HCT116 (cell line): ENCODE measurements around the gene RBM15B. TPM values are rescaled to one million over a fixed set of nuclear protein-coding genes. Genes with fewer than 3 reads are reported as not detected.

ENCODE experiments used
- ATAC-seq: fragments of 200-7000 bp; cut with Tn5 transposase; 2 replicates; pipeline ENCODE4 v1.9.1; 2020; ENCODE audit warnings: mild to moderate bottlenecking, moderate library complexity
- BruUV-seq: library from RNA; stranded (reverse); fragments of 400-500 nt; replicated peaks from 2 replicates; lab custom pipeline; 2021; lab: Mats Ljungman, UMichigan
- CTCF ChIA-PET: fragments of 300-600 bp; sonication (Branson Sonifier 250); formaldehyde crosslinking; loops from one replicate; lab custom pipeline; 2021; ENCODE audit warnings: antibody characterized with exemption; lab: Charles Lee
- POLR2A ChIA-PET: fragments of 300-600, 350-600 bp; sonication (Branson Sonifier 250); formaldehyde crosslinking; loops from one replicate; lab custom pipeline; 2021; ENCODE audit warnings: antibody characterized with exemption; lab: Charles Lee
- RAD21 ChIA-PET, 2 experiments: fragments of 300-600 bp; sonication (Branson Sonifier 250); formaldehyde crosslinking; loops; one replicate each; lab custom pipeline; 2023; ENCODE audit warnings: low total read pairs in 2 of 2; ENCODE audit not compliant: uncharacterized antibody in 2 of 2, unreplicated experiment in 2 of 2, low non-redundant PET in 1 of 2; lab: Charles Lee
- DNase-seq: peaks from one replicate; pipeline ENCODE4 v3.0.0-alpha.2; 2010; ENCODE audit warnings: low read depth, low spot score
- H2AFZ ChIP-seq: fragments of 200-600 bp; shearing (Covaris generic), sonication (generic); 2 replicates; pipeline ENCODE4 v1.6.1; 2017; ENCODE audit warnings: low read depth, mixed run types, mixed read lengths, antibody characterized with exemption, low read length; ENCODE audit not compliant: poor library complexity, severe bottlenecking
- H3K27ac ChIP-seq: 2 replicates; pipeline ENCODE4 v1.5.1; 2012; ENCODE audit warnings: low read depth, low read length
- H3K27me3 ChIP-seq: fragments of 200-600 bp; sonication (generic); 2 replicates; pipeline ENCODE4 v1.6.1; 2016; ENCODE audit warnings: mixed run types, low read length, mixed read lengths; ENCODE audit not compliant: insufficient read depth
- H3K36me3 ChIP-seq, 2 experiments: fragments of 200-500 bp in 1 of 2; fragments of 200-600 bp in 1 of 2; sonication (Bioruptor generic) in 1 of 2; sonication (generic) in 1 of 2; 2 replicates each; pipeline versions ENCODE4 v1.5.1 to v1.6.1; 2014 to 2016; ENCODE audit warnings: low read length in 2 of 2, inconsistent platforms in 1 of 2, mixed read lengths in 1 of 2, mixed run types in 1 of 2; ENCODE audit not compliant: insufficient read depth in 2 of 2, control insufficient read depth in 1 of 2
- H3K4me1 ChIP-seq, 2 experiments: fragments of 200-600 bp in 1 of 2; sonication (generic) in 1 of 2; 2 replicates each; pipeline versions ENCODE4 v1.5.1 to v1.6.1; 2012 to 2017; ENCODE audit warnings: low read length in 2 of 2, inconsistent platforms in 1 of 2, mild to moderate bottlenecking in 1 of 2, mixed read lengths in 1 of 2, mixed run types in 1 of 2, moderate library complexity in 1 of 2; ENCODE audit not compliant: insufficient read depth in 2 of 2, control insufficient read depth in 1 of 2
- H3K4me2 ChIP-seq: fragments of 200-600 bp; sonication (generic); 2 replicates; pipeline ENCODE4 v1.6.1; 2017; ENCODE audit warnings: mixed run types, low read length, mixed read lengths
- H3K4me3 ChIP-seq, 2 experiments: fragments of 200-600 bp in 1 of 2; sonication (generic) in 1 of 2; replicated peaks in 1 of 2; 2 replicates each; pipeline ENCODE4 v1.5.1; 2011 to 2016; ENCODE audit warnings: low read length in 2 of 2, control low read depth in 1 of 2, low read depth in 1 of 2, mild to moderate bottlenecking in 1 of 2, mixed read lengths in 1 of 2, mixed run types in 1 of 2
- H3K79me2 ChIP-seq: fragments of 200-600 bp; sonication (generic); 2 replicates; pipeline ENCODE4 v1.6.1; 2017; ENCODE audit warnings: mild to moderate bottlenecking, mixed run types, low read length, moderate library complexity, mixed read lengths; ENCODE audit not compliant: insufficient read depth
- H3K9ac ChIP-seq: fragments of 200-600 bp; sonication (generic); 2 replicates; pipeline ENCODE4 v1.6.1; 2016; ENCODE audit warnings: low read length, mixed read lengths
- H3K9me2 ChIP-seq: fragments of 200-600 bp; sonication (generic), shearing (Covaris generic); 2 replicates; pipeline ENCODE4 v1.6.1; 2017; ENCODE audit warnings: mixed run types, mild to moderate bottlenecking, moderate library complexity; ENCODE audit not compliant: insufficient read depth
- H3K9me3 ChIP-seq, 2 experiments: fragments of 200-500 bp in 1 of 2; fragments of 200-600 bp in 1 of 2; sonication (Bioruptor generic) in 1 of 2; sonication (generic) in 1 of 2; 2 replicates each; pipeline ENCODE4 v1.6.1; 2014 to 2017; ENCODE audit warnings: low read length in 2 of 2, mixed read lengths in 2 of 2, inconsistent platforms in 1 of 2, low read depth in 1 of 2, mild to moderate bottlenecking in 1 of 2, mixed run types in 1 of 2, moderate library complexity in 1 of 2; ENCODE audit not compliant: control insufficient read depth in 1 of 2, insufficient read depth in 1 of 2
- H4K20me1 ChIP-seq: fragments of 200-600 bp; sonication (generic), shearing (Covaris generic); 2 replicates; pipeline ENCODE4 v1.6.1; 2017; ENCODE audit warnings: mixed run types, mild to moderate bottlenecking, moderate library complexity; ENCODE audit not compliant: insufficient read depth
- CBX3 ChIP-seq: IDR thresholded peaks from 2 replicates; pipeline ENCODE4 v1.6.1; 2012; ENCODE audit warnings: low read depth
- CEBPB ChIP-seq: IDR thresholded peaks from 2 replicates; pipeline ENCODE4 v1.6.1; 2012; ENCODE audit warnings: low read depth
- EGR1 ChIP-seq: IDR thresholded peaks from 2 replicates; pipeline ENCODE4 v1.6.1; 2012; ENCODE audit warnings: low read depth
- EZH2 ChIP-seq: fragments of 200-600 bp; sonication (generic); IDR thresholded peaks from 2 replicates; pipeline ENCODE4 v1.6.1; 2017; ENCODE audit warnings: antibody characterized with exemption, mixed run types
- EZH2phosphoT487 ChIP-seq: fragments of 200-600 bp; IDR thresholded peaks from 2 replicates; pipeline ENCODE4 v1.6.1; 2018; ENCODE audit warnings: antibody characterized with exemption, borderline replicate concordance
- MAX ChIP-seq: IDR thresholded peaks from 2 replicates; pipeline ENCODE4 v1.6.1; 2012
- SP1 ChIP-seq: IDR thresholded peaks from 2 replicates; pipeline ENCODE4 v1.6.1; 2012; ENCODE audit warnings: low read depth
- YY1 ChIP-seq: IDR thresholded peaks from 2 replicates; pipeline ENCODE4 v1.6.1; 2011; ENCODE audit warnings: low read length, low read depth, moderate library complexity, mild to moderate bottlenecking; ENCODE audit not compliant: insufficient replicate concordance; ENCODE audit errors: extremely low read depth
- intact Hi-C: fragments of 100-400 bp; cut with micrococcal nuclease; formaldehyde crosslinking; loops from 2 replicates; pipeline ENCODE4 v1.10.0; 2022
- total RNA-seq: library from RNA; stranded (reverse); gene quantifications from one replicate; pipeline ENCODE4 v1.2.1, GENCODE V29; 2021; ENCODE audit not compliant: unreplicated experiment

Gene RBM15B
- total RNA-seq, 1 experiment from 2014 or later: 24.1 TPM

DNA sequence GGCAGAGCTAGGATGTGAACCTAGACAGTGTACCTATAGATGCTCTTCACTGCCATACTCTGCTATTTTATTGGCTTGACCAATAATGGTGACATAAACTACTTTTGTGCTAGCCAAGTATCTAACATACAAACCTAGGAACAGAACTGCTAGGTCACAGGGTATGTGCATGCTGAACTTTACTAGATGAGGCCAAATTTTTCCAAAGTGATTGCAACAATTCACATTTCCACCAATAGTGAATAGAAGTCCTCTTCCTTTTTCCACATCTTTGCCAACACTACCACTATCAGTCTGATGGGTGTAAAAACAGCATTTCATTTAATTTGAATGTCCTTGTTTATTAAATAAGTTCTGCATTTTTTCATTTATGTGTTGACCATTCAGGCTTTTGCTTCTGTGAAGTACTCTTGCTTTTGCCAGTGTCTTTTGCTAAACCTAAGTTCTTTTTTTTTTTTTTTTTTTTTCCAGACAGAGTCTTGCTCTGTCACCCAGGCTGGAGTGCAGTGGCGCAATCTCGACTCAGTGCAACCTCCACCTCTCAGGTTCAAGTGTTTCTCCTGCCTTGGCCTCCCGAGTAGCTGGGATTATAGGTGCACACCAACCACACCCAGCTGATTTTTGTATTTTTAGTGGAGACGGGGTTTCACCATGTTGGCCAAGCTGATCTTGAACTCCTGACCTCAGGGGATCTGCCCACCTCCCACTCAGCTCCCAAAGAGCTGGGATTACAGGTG, 54.6 kb downstream of the RBM15B start:
- no peak overlapping the region for H3K27ac ChIP-seq
- H3K79me2 ChIP-seq: peaks cover 65% of the 10 kb centered on the region
- DNase-seq (no peak), ATAC-seq (no peak)
- H3K4me2 ChIP-seq: no peak overlapping the region
- CTCF ChIA-PET: interaction anchor here (2.3 kb wide), 1 partner anchor 11 kb away, joined by 8 read pairs; no protein-coding TSS in a partner anchor
- H3K27me3 ChIP-seq: no peaks in the 10 kb centered on the region
- BruUV-seq: no TSS peak
- H4K20me1 ChIP-seq: no peaks in the 10 kb centered on the region; the same call in 1 of the 2 replicates
- peaks cover 3 to 15% of the 10 kb centered on the region in 2 experiments; a peak in 3 of 4 replicates for H3K36me3 ChIP-seq
- intact Hi-C loops: no loop called here
- no peak overlapping the region for H3K4me3 ChIP-seq
- POLR2A ChIA-PET: no interaction called here
- TF ChIP-seq SP1: no peak
- no peak for TF ChIP-seq CEBPB
- TF ChIP-seq CBX3: no peak
- TF ChIP-seq EGR1: no peak
- TF ChIP-seq EZH2phosphoT487: no peak
- no peak for TF ChIP-seq YY1
- TF ChIP-seq EZH2: no peak
- TF ChIP-seq MAX: no peak
- H3K9me2 ChIP-seq: no peaks in the 10 kb centered on the region
- no peak overlapping the region for H3K9ac ChIP-seq
- no peaks in the 10 kb centered on the region for H3K9me3 ChIP-seq
- H3K4me1 ChIP-seq: peaks cover 0 to 9% of the 10 kb centered on the region in 2 experiments; a peak in 1 of 4 replicates
- H2AFZ ChIP-seq: no peak overlapping the region
- RAD21 ChIA-PET: no interaction called here

Other genes starting within 250 kb of the RBM15B start
- 132 TPM for gene MANF, start 6.0 kb upstream of the RBM15B start, total RNA-seq
- 38.3 TPM for gene DCAF1, start 108.7 kb downstream of the RBM15B start, total RNA-seq
- gene RAD54L2, start 147.4 kb downstream of the RBM15B start, total RNA-seq: 20.2 TPM